WI38 (cell line): Measurements from ENCODE around the gene FGGY.
"Not testable (repeated sequence)": the region's sequence is repeated elsewhere in the genome, so short reads cannot be mapped to it uniquely, and the experiment has no call there.

Experiments
- H3K4me3 ChIP-seq: 2 replicates; pipeline ENCODE4 v1.5.1; 2011; ENCODE audit warnings: low read depth, mild to moderate bottlenecking, control low read depth, low read length
- CTCF ChIP-seq: IDR thresholded peaks from 2 replicates; pipeline ENCODE4 v1.5.1; 2012; ENCODE audit warnings: low read depth, mild to moderate bottlenecking, control low read depth, low read length

Gene FGGY

GRCh38 chr1:59609245-59609644 is 312.4 kb downstream of the FGGY start:
- no peak for TF ChIP-seq CTCF

DNA sequence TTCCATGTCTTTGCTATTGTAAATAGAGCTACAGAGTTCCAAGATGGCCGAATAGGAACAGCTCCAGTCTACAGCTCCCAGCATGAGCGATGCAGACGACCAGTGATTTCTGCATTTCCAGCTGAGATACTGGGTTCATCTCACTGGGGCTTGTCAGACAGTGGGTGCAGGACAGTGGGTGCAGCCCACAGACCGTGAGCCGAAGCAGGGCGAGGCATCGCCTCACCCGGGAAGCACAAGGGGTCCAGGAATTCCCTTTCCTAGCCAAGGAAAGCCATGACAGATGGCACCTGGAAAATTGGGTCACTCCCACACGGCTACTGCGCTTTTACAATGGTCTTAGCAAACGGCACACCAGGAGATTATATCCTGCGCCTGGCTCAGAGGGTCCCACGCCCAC is 313.6 kb downstream of the FGGY start:
- not testable (repeated sequence) for H3K4me3 ChIP-seq

More at GRCh38 chr1:59609245-59609644, 312.4 kb downstream of the FGGY start:
- H3K4me3 ChIP-seq: no peak overlapping the region

- no peak for TF ChIP-seq CTCF
- no peak overlapping the region for H3K4me3 ChIP-seq
Observed at GRCh38 chr1:59617434-59617833, 320.5 kb downstream of the FGGY start.

DNA sequence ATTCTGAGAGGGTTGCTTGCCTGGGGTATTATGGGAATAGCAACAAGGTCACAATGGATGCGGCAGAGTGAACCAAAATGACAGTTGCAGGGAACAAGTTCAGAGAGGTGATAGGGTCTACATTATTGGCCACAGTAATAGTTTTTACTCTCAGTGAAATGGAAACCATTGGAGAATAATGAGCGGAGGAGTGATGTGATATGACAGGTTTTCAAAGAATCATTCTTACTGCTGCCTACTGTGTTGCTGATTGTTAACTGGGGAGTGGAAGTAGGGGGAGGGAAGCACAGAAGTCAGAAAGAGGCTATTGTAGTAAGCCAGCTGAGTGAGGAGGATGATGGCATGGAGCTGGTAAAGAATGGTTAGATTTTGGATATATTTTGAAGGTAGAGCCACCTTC is 322.7 kb downstream of the FGGY start:
- H3K4me3 ChIP-seq: no peak overlapping the region
- TF ChIP-seq CTCF: no peak

GRCh38 chr1:59625384-59625783 is 328.5 kb downstream of the FGGY start:
- no peak overlapping the region for H3K4me3 ChIP-seq
- TF ChIP-seq CTCF: no peak

- no peak overlapping the region for H3K4me3 ChIP-seq
- TF ChIP-seq CTCF: no peak
Observed at GRCh38 chr1:59631561-59632255, 334.8 kb downstream of the FGGY start.

DNA sequence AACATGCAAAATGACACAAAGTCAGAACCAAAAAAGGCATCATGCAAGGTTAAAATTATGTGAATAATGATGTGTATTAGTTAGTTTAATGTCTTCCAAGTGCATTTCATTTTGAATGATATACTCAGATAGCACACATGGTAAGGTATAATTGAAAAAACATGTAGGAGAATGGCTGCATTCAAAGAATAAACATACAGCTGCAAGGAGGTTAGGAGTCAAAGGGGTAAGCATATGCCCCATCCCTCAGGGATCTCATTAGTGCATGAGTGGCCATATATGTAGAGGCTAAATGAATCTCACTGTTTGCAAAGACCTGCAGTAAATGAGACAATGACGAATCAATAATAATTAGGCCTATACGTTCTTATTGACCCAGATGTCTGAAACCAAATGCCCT is 338.2 kb downstream of the FGGY start:
- TF ChIP-seq CTCF: no peak
- H3K4me3 ChIP-seq: no peak overlapping the region

DNA sequence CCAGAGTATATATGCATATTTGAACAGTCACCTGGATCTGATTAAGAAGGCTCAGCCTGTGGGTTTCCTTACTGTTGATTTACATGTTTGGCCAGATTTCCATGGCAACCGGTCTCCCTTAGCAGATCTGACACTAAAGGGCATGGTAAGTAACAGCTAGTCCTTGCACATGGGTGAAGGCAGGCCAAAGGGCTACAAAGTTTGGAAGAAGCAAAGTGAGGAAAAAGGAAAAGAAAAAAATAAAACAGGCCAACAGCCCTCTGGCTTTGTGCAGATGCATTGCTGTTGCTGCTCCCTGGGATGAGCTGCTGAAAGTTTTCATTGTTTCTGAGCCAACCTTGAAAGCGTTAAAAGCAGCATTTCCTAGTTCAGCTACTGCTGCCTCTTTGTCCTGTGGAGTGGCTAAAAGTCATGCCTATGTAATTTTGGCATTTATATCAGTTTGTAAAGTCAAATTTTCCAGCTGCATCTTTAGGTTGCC is 341.4 kb downstream of the FGGY start:
- no peak for TF ChIP-seq CTCF
- no peak overlapping the region for H3K4me3 ChIP-seq
